AG04449 (cell line): Measurements from ENCODE around the gene UNC5B.

ENCODE experiments used
- CTCF ChIA-PET: fragments of 350-600 bp; formaldehyde crosslinking; extraction: SDS; loops from one replicate; lab custom pipeline; 2021; ENCODE audit warnings: antibody characterized with exemption; lab: Yijun Ruan, JAX
- POLR2A ChIA-PET: fragments of 400-600, 350-600 bp; formaldehyde crosslinking; extraction: SDS; loops from one replicate; lab custom pipeline; 2020; ENCODE audit warnings: antibody characterized with exemption, inconsistent platforms; lab: Yijun Ruan, JAX
- DNase-seq: peaks from one replicate; pipeline ENCODE4 v3.0.0-alpha.2; 2010; ENCODE audit warnings: low read depth, low spot score
- H3K4me3 ChIP-seq: 2 replicates; pipeline ENCODE4 v1.5.1; 2011; ENCODE audit warnings: low read depth, mild to moderate bottlenecking, control low read depth, low read length
- TF ChIP-seq, protein P1 (sequence below): IDR thresholded peaks from one replicate; pipeline ENCODE4 v1.5.1; 2011; ENCODE audit warnings: mild to moderate bottlenecking, moderate library complexity, low read length, control low read depth, inconsistent platforms; ENCODE audit not compliant: insufficient read depth; ENCODE audit errors: missing control alignments

The UNC5B gene

GRCh38 chr10:71236822-71237682, 24.7 kb downstream of the UNC5B start:
- no peak overlapping the region for H3K4me3 ChIP-seq
- no peak for DNase-seq
- POLR2A ChIA-PET, result interaction anchor here (0.6 kb wide), 1 partner anchor 17 kb away, joined by 3 read pairs; no protein-coding TSS in a partner anchor
- CTCF ChIA-PET, result interaction anchor here (0.8 to 10.7 kb wide), 10 partner anchors 11 to 313 kb away, joined by 3 to 98 read pairs (median 4); no protein-coding TSS in a partner anchor
- TF ChIP-seq, protein P1, sequence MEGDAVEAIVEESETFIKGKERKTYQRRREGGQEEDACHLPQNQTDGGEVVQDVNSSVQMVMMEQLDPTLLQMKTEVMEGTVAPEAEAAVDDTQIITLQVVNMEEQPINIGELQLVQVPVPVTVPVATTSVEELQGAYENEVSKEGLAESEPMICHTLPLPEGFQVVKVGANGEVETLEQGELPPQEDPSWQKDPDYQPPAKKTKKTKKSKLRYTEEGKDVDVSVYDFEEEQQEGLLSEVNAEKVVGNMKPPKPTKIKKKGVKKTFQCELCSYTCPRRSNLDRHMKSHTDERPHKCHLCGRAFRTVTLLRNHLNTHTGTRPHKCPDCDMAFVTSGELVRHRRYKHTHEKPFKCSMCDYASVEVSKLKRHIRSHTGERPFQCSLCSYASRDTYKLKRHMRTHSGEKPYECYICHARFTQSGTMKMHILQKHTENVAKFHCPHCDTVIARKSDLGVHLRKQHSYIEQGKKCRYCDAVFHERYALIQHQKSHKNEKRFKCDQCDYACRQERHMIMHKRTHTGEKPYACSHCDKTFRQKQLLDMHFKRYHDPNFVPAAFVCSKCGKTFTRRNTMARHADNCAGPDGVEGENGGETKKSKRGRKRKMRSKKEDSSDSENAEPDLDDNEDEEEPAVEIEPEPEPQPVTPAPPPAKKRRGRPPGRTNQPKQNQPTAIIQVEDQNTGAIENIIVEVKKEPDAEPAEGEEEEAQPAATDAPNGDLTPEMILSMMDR, result no peak

DNA sequence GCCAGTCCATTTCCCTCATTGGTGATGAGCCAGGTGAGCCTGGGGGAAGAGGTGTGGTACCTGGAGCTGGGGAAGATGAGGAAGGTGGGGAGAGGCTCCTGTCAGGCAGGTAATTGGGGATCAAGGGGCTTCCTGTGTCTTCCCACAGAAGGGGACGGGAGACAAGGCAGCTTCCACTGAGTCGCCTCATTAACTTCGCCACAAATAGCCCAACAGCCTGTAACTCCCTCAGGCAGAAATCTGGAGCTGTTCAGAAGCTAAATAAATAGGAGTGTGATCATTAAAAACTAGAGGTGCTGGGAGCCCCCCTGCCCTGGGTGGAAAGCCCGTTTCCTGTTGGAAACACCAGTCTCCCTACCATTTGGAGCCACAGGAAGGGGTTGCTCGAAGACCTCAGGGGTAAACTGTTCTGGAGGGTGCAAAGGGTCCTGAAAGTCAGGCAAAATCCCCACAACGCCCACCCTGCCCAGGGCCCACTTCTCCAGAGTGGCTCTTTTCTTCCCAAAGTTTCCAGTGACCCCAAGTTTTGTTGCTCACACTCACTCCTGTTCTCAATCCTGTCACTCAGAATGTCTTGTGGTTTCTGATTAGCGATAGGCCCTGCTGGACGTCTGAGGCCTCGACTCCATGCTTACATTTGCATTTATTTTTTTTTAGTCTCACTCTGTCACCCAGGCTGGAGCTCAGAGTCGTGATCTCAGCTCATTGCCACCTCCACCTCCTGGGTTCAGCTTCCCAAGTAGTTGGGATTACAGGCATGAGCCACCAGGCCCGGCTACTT, 25.7 kb downstream of the UNC5B start:
- ChIA-PET POLR2A (interaction anchor here (0.6 kb wide), 1 partner anchor 18 kb away, joined by 3 read pairs; no protein-coding TSS in a partner anchor), CTCF (interaction anchor here (0.8 to 10.7 kb wide), 7 partner anchors 9 to 30 kb away, joined by 3 to 98 read pairs (median 5); no protein-coding TSS in a partner anchor)
- TF ChIP-seq, protein P1, result no peak
- DNase-seq, result no peak
- no peak overlapping the region for H3K4me3 ChIP-seq

GRCh38 chr10:71238626-71239025, 26.3 kb downstream of the UNC5B start:
- ChIA-PET CTCF (interaction anchor here (0.8 to 10.7 kb wide), 5 partner anchors 10 to 30 kb away, joined by 3 to 98 read pairs (median 5); no protein-coding TSS in a partner anchor), POLR2A (no interaction called here)
- TF ChIP-seq, protein P1, result no peak
- DNase-seq, result no peak
- no peak overlapping the region for H3K4me3 ChIP-seq

DNA sequence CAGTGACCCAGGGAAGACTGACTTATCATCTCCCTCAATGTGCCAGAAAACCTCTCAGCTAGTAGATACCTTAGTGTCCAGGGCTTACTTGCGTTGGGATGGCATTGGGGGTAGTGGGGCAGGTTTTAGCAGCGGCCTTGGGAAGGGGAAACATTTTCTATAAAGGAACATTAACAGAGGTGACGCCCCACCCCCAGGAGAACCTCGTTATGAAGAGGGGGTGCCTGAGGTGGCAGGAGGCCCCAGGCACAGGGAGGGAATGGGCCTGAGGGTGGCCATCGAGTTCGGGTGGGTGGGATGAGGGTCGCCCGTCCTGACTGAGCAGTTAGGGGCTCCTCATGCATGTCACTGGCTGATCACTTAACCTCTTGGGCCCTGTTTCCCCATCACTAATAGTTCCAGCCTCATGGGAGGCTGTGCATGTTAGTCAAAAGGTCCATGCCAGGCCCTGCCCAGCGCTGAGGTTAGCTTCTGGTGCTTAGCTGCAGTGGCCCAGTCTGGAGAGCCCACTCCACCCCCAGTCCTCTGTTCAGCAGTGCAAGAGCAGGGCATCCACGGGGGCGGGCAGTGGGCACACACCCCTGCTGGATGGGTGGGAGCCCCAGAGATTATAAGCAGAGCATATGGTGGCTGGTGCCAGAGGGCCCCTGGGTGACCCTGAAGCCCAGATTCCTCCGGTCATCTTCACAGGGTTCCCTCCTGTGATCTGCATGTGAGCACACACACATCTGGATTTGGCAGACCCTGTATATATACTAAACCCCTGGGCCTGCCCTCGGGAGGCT, 27.0 kb downstream of the UNC5B start:
- TF ChIP-seq, protein P1, result no peak

DNA sequence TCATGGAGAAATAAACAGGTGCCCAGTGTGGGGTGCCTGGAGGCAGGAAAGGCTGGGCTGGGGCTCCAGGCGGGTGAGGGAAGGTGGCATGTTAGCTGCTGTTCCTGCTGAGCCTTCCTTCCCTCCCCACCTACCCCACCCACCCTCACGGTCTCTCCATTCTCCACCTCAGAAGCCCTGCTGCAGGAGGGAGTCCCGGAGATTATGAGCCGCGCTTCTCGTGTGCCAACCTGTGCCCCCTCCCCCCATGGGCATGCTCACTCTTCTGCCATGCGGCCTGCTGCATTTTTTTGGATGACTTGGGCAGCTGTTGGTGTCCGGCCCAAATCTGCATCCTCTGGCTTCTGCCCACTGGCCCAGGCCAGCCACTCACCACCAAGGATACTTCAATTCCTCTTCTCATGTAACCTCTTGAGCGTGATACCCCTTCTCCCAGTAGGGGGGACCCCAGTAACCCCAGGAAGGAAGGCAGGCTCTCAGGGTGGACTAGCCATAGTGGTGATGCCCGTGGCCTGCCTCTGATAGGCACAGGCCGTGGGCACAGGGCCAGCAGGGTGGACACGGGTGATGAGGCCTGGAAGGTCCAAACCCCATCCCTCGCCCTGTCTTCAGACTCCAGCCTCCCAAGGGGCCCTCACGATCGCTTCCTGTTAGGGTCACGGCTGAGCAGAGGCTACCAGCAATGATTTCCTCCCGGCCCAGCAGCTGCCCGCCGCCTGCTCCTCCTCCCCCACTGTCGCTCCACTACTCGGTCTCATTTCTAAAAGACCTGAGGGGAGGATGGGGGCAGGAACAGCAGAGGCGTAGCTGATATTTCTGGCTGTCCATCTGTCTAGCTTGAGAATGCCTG, 27.8 kb downstream of the UNC5B start:
- TF ChIP-seq, protein P1, result no peak
- no peak for DNase-seq
- H3K4me3 ChIP-seq, result no peak overlapping the region
- CTCF ChIA-PET, result interaction anchor here (1.4 to 10.7 kb wide), 4 partner anchors 16 to 31 kb away, joined by 5 to 98 read pairs (median 8); no protein-coding TSS in a partner anchor
- POLR2A ChIA-PET, result no interaction called here

More for the DNA sequence above, 27.0 kb downstream of the UNC5B start:
- POLR2A ChIA-PET, result no interaction called here
- no peak for DNase-seq
- H3K4me3 ChIP-seq, result no peak overlapping the region
- CTCF ChIA-PET, result interaction anchor here (1.4 to 10.7 kb wide), 3 partner anchors 11 to 30 kb away, joined by 5 to 98 read pairs (median 10); no protein-coding TSS in a partner anchor
